GM23248 (cell line): Measurements from ENCODE around the gene GP9.

ENCODE experiments used
- EZH2 ChIP-seq: fragments of 200-600 bp; sonication (generic); IDR thresholded peaks from 2 replicates; pipeline ENCODE4 v1.6.1; 2018; ENCODE audit warnings: antibody characterized with exemption, mild to moderate bottlenecking; ENCODE audit not compliant: insufficient read depth, poor library complexity, severe bottlenecking
- EZH2phosphoT487 ChIP-seq: fragments of 200-600 bp; sonication (generic); IDR thresholded peaks from 2 replicates; pipeline ENCODE4 v1.6.1; 2018; ENCODE audit warnings: antibody characterized with exemption, moderate library complexity, mild to moderate bottlenecking, low read depth; ENCODE audit not compliant: insufficient read depth

GRCh38 chr3:129070086-129070885 is 9.7 kb downstream of the GP9 start:
- TF ChIP-seq EZH2 (no peak), EZH2phosphoT487 (no peak)
